HG03521 (cell line): ENCODE measurements around the gene AFAP1L2.

Experiments
- ATAC-seq: cut with Tn5 transposase; IDR thresholded peaks from one replicate; pipeline ENCODE4 v1.9.1; 2021; ENCODE audit warnings: mild to moderate bottlenecking, moderate library complexity; ENCODE audit not compliant: unreplicated experiment

Gene AFAP1L2

GRCh38 chr10:114276066-114276465 is 128.2 kb downstream of the AFAP1L2 start:
- no peak for ATAC-seq

GRCh38 chr10:114274616-114275453 is 129.5 kb downstream of the AFAP1L2 start:
- ATAC-seq = no peak

GRCh38 chr10:114273910-114274309 is 130.4 kb downstream of the AFAP1L2 start:
- no peak for ATAC-seq

- no peak for ATAC-seq
These were observed 131.6 kb downstream of the AFAP1L2 start for GRCh38 chr10:114272696-114273095.

GRCh38 chr10:114271779-114272167 is 132.5 kb downstream of the AFAP1L2 start:
- no peak for ATAC-seq

- ATAC-seq = no peak
These were observed 133.1 kb downstream of the AFAP1L2 start for GRCh38 chr10:114271075-114271778.

- ATAC-seq = no peak
These were observed 137.8 kb downstream of the AFAP1L2 start for GRCh38 chr10:114266521-114266920.

- ATAC-seq = no peak
These were observed 138.8 kb downstream of the AFAP1L2 start for GRCh38 chr10:114265392-114266053.

- no peak for ATAC-seq
These were observed 141.8 kb downstream of the AFAP1L2 start for GRCh38 chr10:114262496-114262895.

- no peak for ATAC-seq
These were observed 143.2 kb downstream of the AFAP1L2 start for GRCh38 chr10:114261076-114261475.

GRCh38 chr10:114260366-114260765 is 143.9 kb downstream of the AFAP1L2 start:
- ATAC-seq = no peak

- ATAC-seq = no peak
These were observed 144.5 kb downstream of the AFAP1L2 start for GRCh38 chr10:114259824-114260223.

GRCh38 chr10:114258274-114258840 is 145.9 kb downstream of the AFAP1L2 start:
- ATAC-seq = no peak

- ATAC-seq = no peak
These were observed 146.8 kb downstream of the AFAP1L2 start for GRCh38 chr10:114257498-114257897.

GRCh38 chr10:114256822-114257221 is 147.5 kb downstream of the AFAP1L2 start:
- ATAC-seq = no peak

GRCh38 chr10:114256008-114256765 is 148.1 kb downstream of the AFAP1L2 start:
- no peak for ATAC-seq

- ATAC-seq = no peak
These were observed 149.1 kb downstream of the AFAP1L2 start for GRCh38 chr10:114255227-114255626.

GRCh38 chr10:114252883-114253282 is 151.4 kb downstream of the AFAP1L2 start:
- ATAC-seq = no peak

GRCh38 chr10:114252092-114252491 is 152.2 kb downstream of the AFAP1L2 start:
- no peak for ATAC-seq

- no peak for ATAC-seq
These were observed 153.6 kb downstream of the AFAP1L2 start for GRCh38 chr10:114250716-114251115.

- no peak for ATAC-seq
These were observed 154.1 kb downstream of the AFAP1L2 start for GRCh38 chr10:114250236-114250635.
